MCF 10A (cell line): ENCODE results near the gene LTO1. TPM values are rescaled to one million over a fixed set of nuclear protein-coding genes. Genes with fewer than 3 reads are reported as not detected.

Experiments
- BruUV-seq: library from RNA; stranded (reverse); fragments of 400-500 nt; replicated peaks from 2 replicates; lab custom pipeline; 2021; lab: Mats Ljungman, UMichigan
- CTCF ChIA-PET: fragments of 300-600 bp; sonication (Branson Sonifier 250); formaldehyde crosslinking; extraction: SDS; loops from one replicate; lab custom pipeline; 2021; ENCODE audit warnings: antibody characterized with exemption, inconsistent platforms; lab: Yijun Ruan, JAX
- POLR2A ChIA-PET: fragments of 300-600, 350-650 bp; sonication (Branson Sonifier 250); formaldehyde crosslinking; extraction: SDS; loops from one replicate; lab custom pipeline; 2020; ENCODE audit warnings: antibody characterized with exemption, inconsistent platforms; lab: Yijun Ruan, JAX
- DNase-seq: peaks from one replicate; pipeline ENCODE4 v3.0.0-alpha.2; 2018; ENCODE audit not compliant: unreplicated experiment
- H3K27ac Mint-ChIP-seq: one replicate; pipeline ENCODE4 v1.8.0; 2022; ENCODE audit warnings: mild to moderate bottlenecking, low read depth, mixed read lengths; ENCODE audit not compliant: unreplicated experiment
- H3K27me3 Mint-ChIP-seq: one replicate; pipeline ENCODE4 v1.8.0; 2022; ENCODE audit warnings: mixed read lengths; ENCODE audit not compliant: insufficient read depth, unreplicated experiment
- H3K36me3 Mint-ChIP-seq: one replicate; pipeline ENCODE4 v1.8.0; 2022; ENCODE audit warnings: mild to moderate bottlenecking, moderate library complexity, mixed read lengths; ENCODE audit not compliant: insufficient read depth, unreplicated experiment
- H3K4me1 Mint-ChIP-seq: one replicate; pipeline ENCODE4 v1.8.0; 2022; ENCODE audit warnings: mixed read lengths; ENCODE audit not compliant: insufficient read depth, unreplicated experiment
- H3K4me3 Mint-ChIP-seq: one replicate; pipeline ENCODE4 v1.8.0; 2022; ENCODE audit warnings: mild to moderate bottlenecking, moderate library complexity, mixed read lengths; ENCODE audit not compliant: unreplicated experiment
- H3K9me3 Mint-ChIP-seq: one replicate; pipeline ENCODE4 v1.8.0; 2022; ENCODE audit warnings: mixed read lengths; ENCODE audit not compliant: unreplicated experiment
- CTCF ChIP-seq: fragments of 200-600 bp; IDR thresholded peaks from one replicate; pipeline ENCODE4 v1.8.0; 2022; ENCODE audit warnings: antibody characterized with exemption, mild to moderate bottlenecking; ENCODE audit not compliant: unreplicated experiment
- intact Hi-C: fragments of 100-400 bp; cut with micrococcal nuclease; formaldehyde crosslinking; loops from 2 replicates; pipeline ENCODE4 v1.14.1; 2022
- total RNA-seq: library from RNA; stranded (reverse); gene quantifications from 2 replicates; pipeline ENCODE4 v1.2.3, GENCODE V29; 2022

Gene LTO1
- total RNA-seq, 1 experiment from 2014 or later, result 34.2 TPM

DNA sequence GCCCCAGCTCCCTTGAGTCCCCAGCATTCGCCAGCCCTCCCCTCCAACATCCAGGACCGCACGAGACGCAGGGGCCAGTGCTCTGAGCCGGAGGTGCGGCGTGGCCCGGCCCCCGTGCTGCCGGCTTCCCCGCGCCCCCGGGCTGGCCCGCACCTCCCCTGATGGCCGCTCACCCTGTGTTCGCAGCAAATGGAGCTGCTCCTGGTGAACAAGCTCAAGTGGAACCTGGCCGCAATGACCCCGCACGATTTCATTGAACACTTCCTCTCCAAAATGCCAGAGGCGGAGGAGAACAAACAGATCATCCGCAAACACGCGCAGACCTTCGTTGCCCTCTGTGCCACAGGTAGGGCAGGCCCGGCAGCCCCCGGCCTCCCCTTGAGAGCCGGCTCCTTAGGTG, 31.5 kb downstream of the LTO1 start:
- no peaks in the 10 kb centered on the region for H3K9me3 Mint-ChIP-seq
- peak overlapping the region; percentile 98 for H3K4me3 Mint-ChIP-seq
- ChIA-PET POLR2A (interaction anchor here (0.7 to 3.4 kb wide), 13 partner anchors 27 to 803 kb away, joined by 3 to 32 read pairs (median 4); partner anchors contain the start of genes LTO1 and TPCN2), CTCF (interaction anchor here (0.6 to 4.4 kb wide), 29 partner anchors 10 to 998 kb away, joined by 3 to 87 read pairs (median 4); no protein-coding TSS in a partner anchor)
- no TSS peak for BruUV-seq
- H3K36me3 Mint-ChIP-seq, result peaks cover 51% of the 10 kb centered on the region
- intact Hi-C loops, result loop anchor here (1.0 to 5.0 kb wide), 3 partner anchors 27 to 1386 kb away; no protein-coding TSS in a partner anchor
- no peak for TF ChIP-seq CTCF
- peaks cover 8% of the 10 kb centered on the region for H3K4me1 Mint-ChIP-seq
- H3K27ac Mint-ChIP-seq, result no peak overlapping the region
- H3K27me3 Mint-ChIP-seq, result no peaks in the 10 kb centered on the region
- DNase-seq, result peak; percentile 6

GRCh38 chr11:69642913-69643632, 32.1 kb downstream of the LTO1 start:
- H3K27me3 Mint-ChIP-seq, result no peaks in the 10 kb centered on the region
- peak; percentile 97 for TF ChIP-seq CTCF
- CTCF ChIA-PET, result interaction anchor here (0.6 to 4.4 kb wide), 29 partner anchors 10 to 1184 kb away, joined by 3 to 87 read pairs (median 4); no protein-coding TSS in a partner anchor
- POLR2A ChIA-PET, result interaction anchor here (0.6 to 3.6 kb wide), 15 partner anchors 27 to 740 kb away, joined by 3 to 32 read pairs (median 5); partner anchors contain the start of genes IGHMBP2, LTO1 and MRPL21
- H3K36me3 Mint-ChIP-seq, result peaks cover 47% of the 10 kb centered on the region
- no TSS peak for BruUV-seq
- peak overlapping the region; percentile 98 for H3K4me3 Mint-ChIP-seq
- no peaks in the 10 kb centered on the region for H3K9me3 Mint-ChIP-seq
- intact Hi-C loops, result loop anchor here (1.0 to 5.0 kb wide), 3 partner anchors 28 to 1386 kb away; no protein-coding TSS in a partner anchor
- H3K27ac Mint-ChIP-seq, result no peak overlapping the region
- H3K4me1 Mint-ChIP-seq, result peaks cover 8% of the 10 kb centered on the region
- peak; percentile 78 for DNase-seq

DNA sequence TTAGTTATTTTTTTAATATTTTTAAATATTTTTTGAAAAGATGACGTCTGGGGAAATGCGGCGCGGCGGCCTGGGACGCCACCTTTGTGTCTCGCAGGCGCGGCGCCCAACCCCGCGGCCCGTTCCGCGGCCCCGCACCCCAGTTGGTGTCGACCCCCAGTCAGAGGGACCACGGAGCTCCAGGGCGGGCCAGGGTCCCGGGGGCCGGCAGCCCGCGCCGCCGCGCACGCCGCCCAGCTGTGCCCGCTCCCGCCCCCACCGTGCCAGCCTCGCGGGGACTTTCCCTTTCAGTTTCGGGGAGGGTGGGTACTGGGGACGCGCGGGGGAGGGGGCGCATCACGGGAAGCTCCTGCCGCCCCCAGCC, 32.6 kb downstream of the LTO1 start:
- Mint-ChIP-seq H3K9me3 (no peaks in the 10 kb centered on the region), H3K27ac (no peak overlapping the region), H3K36me3 (peaks cover 41% of the 10 kb centered on the region), H3K27me3 (no peaks in the 10 kb centered on the region), H3K4me1 (peaks cover 8% of the 10 kb centered on the region), H3K4me3 (peak overlapping the region; percentile 98)
- intact Hi-C loops, result loop anchor here (2.0 to 5.0 kb wide), 2 partner anchors 28 to 1385 kb away; no protein-coding TSS in a partner anchor
- peak; percentile 21 for DNase-seq
- BruUV-seq, result no TSS peak
- POLR2A ChIA-PET, result interaction anchor here (0.6 to 3.6 kb wide), 10 partner anchors 32 to 739 kb away, joined by 3 to 32 read pairs (median 7); partner anchors contain the start of genes IGHMBP2, LTO1 and MRPL21
- CTCF ChIA-PET, result interaction anchor here (0.6 to 4.4 kb wide), 19 partner anchors 13 to 1183 kb away, joined by 3 to 87 read pairs (median 5); no protein-coding TSS in a partner anchor
- TF ChIP-seq CTCF, result no peak
